Measurements from ENCODE around the gene INTS4.

The INTS4 gene

GRCh38 chr11:77884186-77884828 is 110.2 kb downstream of the INTS4 start:
- TF ChIP-seq ISL1 (CRISPR knock-in tag; IDR thresholded peaks at IDR 0.05) (0 out of 2 replicates have a peak, but pooled peaks have one; percentile 18), ZFP3 (CRISPR knock-in tag; IDR thresholded peaks at IDR 0.05) (no peak), TCF4 (CRISPR knock-in tag; IDR thresholded peaks at IDR 0.05; ENCODE audit: borderline replicate concordance) (no peak)
- TF ChIP-seq, protein P1, sequence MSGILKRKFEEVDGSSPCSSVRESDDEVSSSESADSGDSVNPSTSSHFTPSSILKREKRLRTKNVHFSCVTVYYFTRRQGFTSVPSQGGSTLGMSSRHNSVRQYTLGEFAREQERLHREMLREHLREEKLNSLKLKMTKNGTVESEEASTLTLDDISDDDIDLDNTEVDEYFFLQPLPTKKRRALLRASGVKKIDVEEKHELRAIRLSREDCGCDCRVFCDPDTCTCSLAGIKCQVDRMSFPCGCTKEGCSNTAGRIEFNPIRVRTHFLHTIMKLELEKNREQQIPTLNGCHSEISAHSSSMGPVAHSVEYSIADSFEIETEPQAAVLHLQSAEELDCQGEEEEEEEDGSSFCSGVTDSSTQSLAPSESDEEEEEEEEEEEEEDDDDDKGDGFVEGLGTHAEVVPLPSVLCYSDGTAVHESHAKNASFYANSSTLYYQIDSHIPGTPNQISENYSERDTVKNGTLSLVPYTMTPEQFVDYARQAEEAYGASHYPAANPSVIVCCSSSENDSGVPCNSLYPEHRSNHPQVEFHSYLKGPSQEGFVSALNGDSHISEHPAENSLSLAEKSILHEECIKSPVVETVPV (CRISPR knock-in tag; IDR thresholded peaks at IDR 0.05): no peak
- TF ChIP-seq, protein P2, sequence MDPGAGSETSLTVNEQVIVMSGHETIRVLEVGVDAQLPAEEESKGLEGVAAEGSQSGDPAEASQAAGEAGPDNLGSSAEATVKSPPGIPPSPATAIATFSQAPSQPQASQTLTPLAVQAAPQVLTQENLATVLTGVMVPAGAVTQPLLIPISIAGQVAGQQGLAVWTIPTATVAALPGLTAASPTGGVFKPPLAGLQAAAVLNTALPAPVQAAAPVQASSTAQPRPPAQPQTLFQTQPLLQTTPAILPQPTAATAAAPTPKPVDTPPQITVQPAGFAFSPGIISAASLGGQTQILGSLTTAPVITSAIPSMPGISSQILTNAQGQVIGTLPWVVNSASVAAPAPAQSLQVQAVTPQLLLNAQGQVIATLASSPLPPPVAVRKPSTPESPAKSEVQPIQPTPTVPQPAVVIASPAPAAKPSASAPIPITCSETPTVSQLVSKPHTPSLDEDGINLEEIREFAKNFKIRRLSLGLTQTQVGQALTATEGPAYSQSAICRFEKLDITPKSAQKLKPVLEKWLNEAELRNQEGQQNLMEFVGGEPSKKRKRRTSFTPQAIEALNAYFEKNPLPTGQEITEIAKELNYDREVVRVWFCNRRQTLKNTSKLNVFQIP (CRISPR knock-in tag; IDR thresholded peaks at IDR 0.05; ENCODE audit: borderline replicate concordance, low read depth): no peak
- ATAC-seq: peak; percentile 92

DNA sequence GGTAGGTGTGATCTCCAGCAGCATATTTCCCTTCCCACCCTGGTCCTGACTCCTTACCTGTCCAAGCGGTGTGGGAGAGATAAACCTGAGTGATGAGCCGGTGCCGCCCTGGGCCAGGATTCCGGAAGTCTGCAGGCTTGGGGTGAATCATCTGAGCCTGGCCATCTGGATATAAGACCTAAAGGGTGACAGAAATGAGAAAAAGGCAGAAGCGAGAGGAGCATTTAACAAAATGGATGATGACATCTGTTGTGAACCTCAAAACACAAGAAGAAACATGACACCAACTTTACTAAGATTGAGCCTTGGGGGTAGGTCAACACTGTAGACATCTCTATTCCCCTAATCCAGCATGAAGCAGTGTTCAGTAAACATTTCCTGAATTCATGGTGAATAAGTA is 110.7 kb downstream of the INTS4 start:
- ATAC-seq: peak; percentile 70
- TF ChIP-seq ZNF70 (CRISPR knock-in tag; IDR thresholded peaks at IDR 0.05): no peak

DNA sequence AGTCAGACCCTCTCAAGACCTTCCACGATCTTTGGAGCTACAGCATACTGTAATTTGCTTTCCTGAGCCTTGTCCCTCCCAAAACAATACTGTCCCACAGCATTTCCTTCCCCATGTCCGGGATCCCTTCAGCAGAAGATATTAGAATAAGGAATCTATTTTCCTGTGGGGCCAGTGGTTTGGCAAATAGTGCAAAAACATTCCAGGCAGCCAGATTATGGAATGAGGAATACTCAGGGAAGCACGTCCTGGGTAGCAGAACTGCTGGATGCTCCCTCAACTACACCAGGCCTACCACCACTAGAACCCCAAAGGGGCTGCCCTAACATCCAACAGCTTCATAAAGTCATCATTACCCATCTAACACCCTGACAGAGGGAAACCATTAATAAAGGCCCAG is 112.1 kb downstream of the INTS4 start:
- ATAC-seq: no peak
- no peak for TF ChIP-seq ESRRG (CRISPR knock-in tag; IDR thresholded peaks at IDR 0.05)
- no peak for TF ChIP-seq ISL1 (CRISPR knock-in tag; IDR thresholded peaks at IDR 0.05)
- no peak for TF ChIP-seq TSHZ2 (CRISPR knock-in tag; IDR thresholded peaks at IDR 0.05)
- no peak for TF ChIP-seq TOX (CRISPR knock-in tag; IDR thresholded peaks at IDR 0.05; ENCODE audit: borderline replicate concordance)
- TF ChIP-seq ZNF8 (CRISPR knock-in tag; IDR thresholded peaks at IDR 0.05): no peak
- no peak for TF ChIP-seq PATZ1 (CRISPR knock-in tag; IDR thresholded peaks at IDR 0.05; ENCODE audit: borderline replicate concordance)
- no peak for TF ChIP-seq ARNTL (CRISPR knock-in tag; IDR thresholded peaks at IDR 0.05; ENCODE audit: borderline replicate concordance, low read depth)
- no peak for TF ChIP-seq ZFP30 (CRISPR knock-in tag; IDR thresholded peaks at IDR 0.05)
- TF ChIP-seq ZNF70 (CRISPR knock-in tag; IDR thresholded peaks at IDR 0.05): no peak
- no peak for TF ChIP-seq CSDC2 (CRISPR knock-in tag; IDR thresholded peaks at IDR 0.05)
- TF ChIP-seq BACH2 (CRISPR knock-in tag; IDR thresholded peaks at IDR 0.05; ENCODE audit: borderline replicate concordance): no peak
- no peak for TF ChIP-seq RARB (CRISPR knock-in tag; IDR thresholded peaks at IDR 0.05)
- TF ChIP-seq TCF4 (CRISPR knock-in tag; IDR thresholded peaks at IDR 0.05; ENCODE audit: borderline replicate concordance): no peak
- TF ChIP-seq PPARA (CRISPR knock-in tag; IDR thresholded peaks at IDR 0.05; ENCODE audit: borderline replicate concordance): no peak
- no peak for TF ChIP-seq SNAI2 (CRISPR knock-in tag; IDR thresholded peaks at IDR 0.05)
- TF ChIP-seq GLIS3 (CRISPR knock-in tag; IDR thresholded peaks at IDR 0.05): no peak

- no peak; the same call in 2 of the 3 replicates for ATAC-seq
- TF ChIP-seq ZC3H10 (CRISPR knock-in tag; IDR thresholded peaks at IDR 0.05): no peak
- TF ChIP-seq ZNF8 (CRISPR knock-in tag; IDR thresholded peaks at IDR 0.05): no peak
- TF ChIP-seq ZNF70 (CRISPR knock-in tag; IDR thresholded peaks at IDR 0.05): no peak
- TF ChIP-seq CSDC2 (CRISPR knock-in tag; IDR thresholded peaks at IDR 0.05): no peak
- no peak for TF ChIP-seq PATZ1 (CRISPR knock-in tag; IDR thresholded peaks at IDR 0.05; ENCODE audit: borderline replicate concordance)
- TF ChIP-seq ZFP30 (CRISPR knock-in tag; IDR thresholded peaks at IDR 0.05): no peak
- no peak for TF ChIP-seq BACH2 (CRISPR knock-in tag; IDR thresholded peaks at IDR 0.05; ENCODE audit: borderline replicate concordance)
- no peak for TF ChIP-seq GLIS3 (CRISPR knock-in tag; IDR thresholded peaks at IDR 0.05)
Observed at GRCh38 chr11:77879218-77879617, 115.2 kb downstream of the INTS4 start.
